GM18868 (cell line): ENCODE data around the gene LGALS16.
A peak's percentile ranks its signal among the peaks of the same experiment; 100 is the strongest.
"Not testable (repeated sequence)": the region's sequence is repeated elsewhere in the genome, so short reads cannot be mapped to it uniquely, and the experiment has no call there.

Experiments used
- ATAC-seq: cut with Tn5 transposase; IDR thresholded peaks from one replicate; pipeline ENCODE4 v1.9.1; 2021; ENCODE audit warnings: mild to moderate bottlenecking, moderate library complexity; ENCODE audit not compliant: unreplicated experiment

LGALS16 gene

DNA sequence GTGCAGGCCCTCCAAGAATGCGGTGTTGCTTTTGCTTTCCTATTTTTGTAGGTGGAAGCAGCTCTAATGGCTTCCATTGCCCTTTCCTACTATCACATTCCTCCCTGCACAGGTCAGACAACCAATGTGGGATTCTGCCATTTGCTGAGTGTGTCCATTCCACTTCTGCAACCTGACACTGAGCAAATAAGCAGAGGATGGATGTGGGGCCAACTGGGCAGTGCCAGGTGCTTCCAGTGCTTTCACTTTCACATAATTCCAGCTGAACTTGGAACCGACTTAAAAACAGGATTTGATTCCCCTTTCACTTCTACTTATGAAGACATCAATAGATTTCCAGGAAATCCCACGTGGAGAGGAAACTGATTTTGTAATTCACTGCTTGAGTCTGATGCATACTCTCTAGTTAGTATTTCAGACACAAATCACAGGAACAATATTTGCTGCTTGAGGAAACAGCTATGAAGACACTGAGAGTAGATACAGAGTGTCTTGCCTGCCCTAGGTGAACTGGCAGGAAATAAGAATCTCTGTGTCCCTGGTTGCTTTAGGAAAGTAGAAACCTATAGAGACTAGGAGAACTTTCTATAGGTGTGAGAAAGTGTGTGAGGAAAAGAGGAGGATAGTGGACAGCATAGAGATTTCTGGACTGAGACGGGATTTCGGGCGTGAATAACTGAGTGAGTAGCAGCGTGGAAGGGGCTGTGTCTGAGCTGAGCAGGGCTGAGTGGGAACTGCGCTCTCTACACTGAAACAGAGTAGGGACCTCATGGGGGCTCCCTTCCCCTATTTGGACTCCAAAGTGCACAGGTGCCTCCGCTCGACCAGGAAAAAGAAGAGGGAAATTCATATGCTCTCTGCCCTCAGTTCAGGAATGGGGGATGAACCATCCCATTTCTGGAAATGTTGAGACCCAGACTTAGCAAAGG, 22.5 kb downstream of the LGALS16 start:
- no peak for ATAC-seq

DNA sequence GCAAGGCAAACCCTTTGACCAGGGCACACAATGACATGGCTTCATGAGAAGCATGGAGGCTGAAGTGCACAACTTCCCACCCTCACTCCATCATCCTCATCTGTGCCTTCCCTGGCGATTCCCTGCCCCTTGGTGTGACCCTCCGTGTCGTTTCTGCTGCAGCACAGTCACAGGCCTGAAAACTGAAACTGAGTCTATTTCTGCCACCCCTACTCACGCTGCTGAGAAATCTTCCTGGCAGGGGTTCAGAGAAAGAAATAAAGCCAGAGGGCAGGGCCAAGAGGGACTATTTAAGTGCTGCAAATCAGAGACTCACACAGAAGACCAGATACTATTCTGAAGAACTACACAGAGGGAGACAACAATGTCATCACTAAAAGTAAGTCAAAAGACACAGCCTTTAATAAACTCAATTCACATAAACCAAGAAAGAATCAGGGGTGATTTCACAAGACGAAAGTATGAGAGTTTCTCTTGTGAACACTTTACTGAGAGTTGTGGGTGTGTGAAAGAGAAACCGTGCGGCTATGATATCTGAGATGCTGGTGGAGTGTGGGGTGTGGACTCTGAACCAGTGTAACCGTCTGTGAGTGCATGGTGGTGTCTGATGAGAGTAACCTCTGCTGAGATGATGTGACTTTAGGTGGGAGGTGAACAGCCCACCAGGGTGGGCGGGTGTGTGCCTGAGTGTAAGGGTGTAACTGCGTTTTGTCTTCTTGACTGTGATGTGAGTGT, 23.5 kb downstream of the LGALS16 start:
- ATAC-seq, result peak; percentile 62

GRCh38 chr19:39679791-39680168, 24.1 kb downstream of the LGALS16 start:
- peak; percentile 18 for ATAC-seq

GRCh38 chr19:39680593-39680992, 24.9 kb downstream of the LGALS16 start:
- ATAC-seq, result no peak

DNA sequence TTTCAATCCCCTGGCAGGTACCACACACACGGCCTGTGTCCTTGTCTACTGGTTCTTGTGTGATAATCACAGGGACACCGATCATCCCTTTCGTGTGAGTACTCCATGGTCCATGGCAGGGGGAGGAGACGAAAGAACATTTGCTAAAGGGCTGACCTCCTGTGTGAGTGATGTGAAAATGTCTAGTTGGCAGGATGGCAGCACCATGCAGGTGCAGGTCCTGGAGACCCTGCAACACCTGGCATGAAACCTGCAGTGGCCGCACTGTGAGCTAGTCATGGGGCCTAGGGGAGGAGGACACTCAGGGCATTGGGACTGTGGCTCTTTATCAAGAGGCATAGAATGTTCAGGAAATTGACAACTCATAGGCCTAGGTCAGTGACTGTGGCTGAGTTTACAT, 25.7 kb downstream of the LGALS16 start:
- ATAC-seq, result no peak

- ATAC-seq, result no peak
These were observed 28.6 kb downstream of the LGALS16 start for GRCh38 chr19:39684267-39684666.

DNA sequence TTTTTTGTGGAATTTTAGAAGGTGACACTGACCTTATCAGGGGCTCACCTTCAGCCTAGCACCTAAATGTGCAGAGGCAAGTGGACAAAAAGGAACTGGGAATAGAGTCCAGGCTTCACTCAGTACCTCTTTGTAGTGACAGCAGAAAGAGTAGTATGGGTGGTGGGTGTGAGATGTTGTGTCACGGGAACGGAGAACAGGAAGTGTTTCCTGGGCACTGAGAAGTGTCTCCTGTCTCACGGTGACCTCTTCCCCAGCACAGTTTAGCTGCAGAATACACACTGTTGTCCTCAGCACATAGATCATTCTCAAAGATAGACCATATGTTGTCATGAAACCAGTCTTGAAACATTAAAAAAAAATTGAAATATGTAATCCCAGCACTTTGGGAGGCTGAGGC, 31.0 kb downstream of the LGALS16 start:
- ATAC-seq, result no peak

DNA sequence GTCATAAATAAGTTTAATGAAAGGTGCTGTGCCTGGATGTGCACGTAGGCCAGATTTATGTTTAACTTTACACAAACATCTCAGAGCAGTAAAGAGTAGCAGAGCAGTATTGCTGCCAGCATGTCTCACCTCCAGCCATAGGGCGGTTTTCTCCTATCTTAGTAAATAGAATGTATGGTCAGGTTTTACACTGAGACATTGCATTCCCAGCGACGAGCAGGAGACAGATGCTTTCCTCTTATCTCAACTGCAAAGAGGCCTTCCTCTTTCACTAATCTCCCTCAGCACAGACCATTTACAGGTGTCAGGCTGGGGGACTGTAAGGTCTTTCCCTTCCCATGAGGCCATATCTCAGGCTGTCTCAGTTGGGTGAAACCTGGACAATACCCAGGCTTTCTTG, 32.9 kb downstream of the LGALS16 start:
- not testable (repeated sequence) for ATAC-seq

- no peak for ATAC-seq
These were observed 36.5 kb downstream of the LGALS16 start for GRCh38 chr19:39692166-39692565.

DNA sequence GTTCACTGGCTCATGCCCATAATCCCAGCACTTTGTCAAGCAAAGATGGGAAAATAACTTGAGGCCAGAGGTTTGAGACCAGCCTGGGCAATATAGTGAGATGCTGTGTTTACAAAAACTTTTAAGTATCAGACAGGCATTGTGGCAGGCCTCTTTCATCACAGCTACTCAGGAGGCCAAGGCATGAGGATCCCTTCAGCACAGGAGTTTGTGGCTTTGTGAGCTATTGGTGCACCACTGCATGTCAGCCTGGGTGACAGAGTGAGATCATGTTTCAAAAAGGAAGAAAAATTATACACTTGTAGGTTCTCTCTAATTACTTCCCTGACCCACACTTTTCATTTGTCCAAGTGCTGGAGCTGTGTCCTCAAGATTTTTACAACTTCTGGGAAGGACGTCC, 37.1 kb downstream of the LGALS16 start:
- ATAC-seq, result no peak

DNA sequence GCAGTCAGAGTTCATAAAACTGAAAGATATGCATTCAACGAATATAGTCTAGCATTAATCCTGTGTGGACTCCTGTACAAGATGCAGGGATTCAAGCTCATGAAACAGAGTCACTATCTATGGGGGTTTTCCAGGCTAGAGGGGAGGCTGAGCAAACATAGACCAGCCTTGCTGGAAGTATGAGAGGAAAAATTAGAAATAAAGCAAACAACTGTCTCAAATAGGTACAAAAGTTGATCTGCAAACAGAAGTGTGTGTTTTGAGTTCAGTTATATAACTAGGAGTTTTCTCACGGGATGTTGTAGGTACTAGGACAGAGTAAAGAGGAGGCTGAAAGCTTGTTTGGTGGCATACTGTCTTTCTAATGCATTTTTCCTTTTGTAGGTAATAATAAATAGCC, 40.0 kb downstream of the LGALS16 start:
- no peak for ATAC-seq

DNA sequence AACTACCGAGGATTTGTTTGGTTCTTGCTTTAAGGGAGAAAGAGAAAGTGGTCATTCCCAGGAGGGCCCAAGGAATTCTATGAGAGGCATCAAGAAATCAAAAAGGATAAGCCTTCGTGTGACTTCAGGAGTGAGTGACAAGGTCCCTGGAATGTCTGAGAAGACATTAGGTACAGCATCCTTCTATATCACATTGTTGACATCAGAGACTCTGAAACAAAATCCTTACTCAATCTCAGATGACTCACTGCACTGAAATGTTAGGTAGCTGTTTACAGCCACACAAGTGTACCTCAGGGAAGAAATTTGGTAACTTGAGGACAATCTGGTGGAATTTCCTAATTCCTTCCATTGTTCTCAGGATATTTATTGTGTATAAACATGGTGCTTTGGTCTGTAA, 40.7 kb downstream of the LGALS16 start:
- no peak for ATAC-seq

DNA sequence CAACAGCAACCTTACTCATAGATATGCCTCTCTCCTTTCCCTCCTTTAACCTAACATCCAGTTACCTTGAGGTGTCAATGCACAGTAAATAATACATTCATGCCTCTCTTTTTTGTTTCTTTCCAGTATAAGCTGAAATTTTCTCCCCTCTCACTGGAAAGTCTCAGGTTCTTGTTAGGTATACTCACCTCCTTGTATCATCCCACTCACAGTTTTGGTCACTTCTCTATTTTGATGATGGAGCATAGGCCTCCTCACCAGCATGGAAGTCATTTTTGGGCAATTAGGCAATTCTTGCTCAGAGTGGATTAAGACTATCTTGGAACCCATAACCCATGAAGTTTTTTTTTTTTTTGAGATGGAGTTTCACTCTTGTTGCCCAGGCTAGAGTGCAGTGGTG, 42.8 kb downstream of the LGALS16 start:
- no peak for ATAC-seq

DNA sequence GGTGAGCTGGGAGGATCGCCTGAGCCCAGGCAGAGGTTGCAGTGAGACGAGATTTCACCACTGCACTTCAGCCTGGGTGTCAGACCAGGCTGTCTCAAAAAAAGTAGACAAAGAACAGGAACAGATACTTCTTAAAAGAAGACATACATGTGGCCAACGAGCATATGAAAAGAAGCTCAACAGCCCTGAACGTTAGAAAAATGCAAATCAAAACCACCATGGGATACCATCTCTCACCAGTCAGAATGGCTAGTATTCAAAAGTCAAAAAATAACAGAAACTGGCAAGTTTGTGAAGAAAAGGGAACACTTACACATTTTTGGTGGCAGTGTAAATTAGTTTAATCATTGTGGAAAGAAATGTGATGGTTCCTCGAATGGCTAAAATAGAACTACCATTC, 45.6 kb downstream of the LGALS16 start:
- ATAC-seq, result no peak

GRCh38 chr19:39704181-39705044, 48.7 kb downstream of the LGALS16 start, which contains the start of gene LGALS14:
Gene LGALS14 (plus strand): TSS chr19:39704481. CDS start chr19:39704529, 48 bp downstream.
- no peak for ATAC-seq

DNA sequence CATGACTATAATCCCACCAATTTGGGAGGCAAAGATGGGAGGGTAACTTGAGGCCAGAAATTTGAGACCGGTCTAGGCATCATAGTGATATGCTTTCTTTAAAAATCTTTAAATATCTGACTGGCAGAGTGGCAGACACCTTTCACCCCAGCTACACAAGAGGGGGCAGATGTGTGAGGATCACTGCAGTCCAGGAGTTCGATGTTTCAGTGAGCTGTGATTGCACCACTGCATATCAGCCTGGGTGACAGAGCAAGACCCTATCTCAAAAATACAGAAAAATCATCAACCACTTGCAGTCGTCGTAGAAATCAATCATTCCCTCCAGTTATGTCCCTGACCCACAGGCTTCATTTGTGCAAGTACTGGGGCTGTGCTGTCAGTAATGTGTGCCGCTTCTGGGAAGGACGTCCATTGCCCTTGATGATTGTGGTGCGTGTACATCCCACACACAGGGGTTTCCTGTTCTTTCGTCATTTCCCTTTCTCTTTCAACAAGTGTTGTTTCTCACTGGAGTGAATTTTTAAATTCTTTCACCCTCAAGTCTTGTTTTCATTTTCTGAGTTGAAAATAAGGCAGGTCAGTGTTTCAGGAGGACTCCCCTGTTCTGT, 50.0 kb downstream of the LGALS16 start:
- ATAC-seq, result no peak

DNA sequence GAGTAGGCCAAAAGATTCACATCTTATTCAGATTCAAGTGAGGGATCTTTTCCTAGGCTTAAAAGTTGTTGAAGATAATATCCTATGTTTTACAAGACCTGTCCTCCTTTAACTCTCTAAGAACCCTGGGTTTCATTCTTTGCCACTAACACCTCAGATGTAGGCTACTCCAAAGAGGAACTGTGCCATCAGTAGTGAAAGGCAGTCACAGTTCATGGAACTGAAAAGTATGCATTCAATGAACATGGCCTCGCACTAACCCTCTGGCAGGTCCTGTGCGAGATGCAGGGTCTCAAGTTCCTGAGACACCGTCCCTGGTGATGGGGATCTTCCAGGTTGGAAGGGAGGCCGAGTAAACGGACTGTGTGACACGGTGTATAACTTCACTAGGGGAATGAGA, 52.9 kb downstream of the LGALS16 start:
- peak; percentile 65 for ATAC-seq

DNA sequence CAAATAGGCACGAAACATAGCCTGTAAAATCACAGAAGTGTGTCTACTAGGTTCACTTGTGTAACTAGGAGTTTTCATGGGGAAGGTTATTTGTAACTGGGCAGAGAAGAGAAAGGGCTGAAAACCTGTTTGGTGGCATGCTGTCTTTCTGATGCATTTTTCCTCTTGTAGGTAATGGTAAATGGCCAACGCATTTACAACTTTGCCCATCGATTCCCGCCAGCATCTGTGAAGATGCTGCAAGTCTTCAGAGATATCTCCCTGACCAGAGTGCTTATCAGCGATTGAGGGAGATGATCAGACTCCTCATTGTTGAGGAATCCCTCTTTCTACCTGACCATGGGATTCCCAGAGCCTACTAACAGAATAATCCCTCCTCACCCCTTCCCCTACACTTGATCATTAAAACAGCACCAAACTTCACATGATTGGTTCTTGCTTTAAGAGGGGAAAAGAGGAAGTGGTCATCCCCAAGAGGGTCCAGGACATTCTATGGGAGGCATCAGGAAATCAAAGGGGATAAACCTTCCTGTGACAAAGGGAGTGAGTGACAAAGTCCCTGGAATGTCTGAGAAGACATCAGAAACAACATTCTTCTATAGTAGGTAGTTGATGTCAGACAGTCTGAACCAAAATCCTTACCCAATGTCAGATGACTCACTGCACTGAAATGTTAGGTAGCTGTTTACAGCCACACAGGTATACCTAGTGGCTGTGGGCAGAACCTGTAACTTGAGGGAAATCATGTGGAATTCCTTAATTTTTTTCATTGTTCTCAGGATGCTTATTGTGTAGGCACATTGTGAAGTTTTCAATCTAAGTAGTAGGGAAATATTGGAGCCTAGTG, 53.5 kb downstream of the LGALS16 start:
- no peak for ATAC-seq
